Neural cell (in vitro differentiated cells): ENCODE results near the gene SLC17A7. TPM values are rescaled to one million over a fixed set of nuclear protein-coding genes. Genes with fewer than 3 reads are reported as not detected.

Experiments used
- H2AFZ ChIP-seq: fragments of 200-600, 300-800 bp; sonication (generic), shearing (Covaris generic); 2 replicates; pipeline ENCODE4 v1.6.0; 2014; ENCODE audit warnings: low read depth, mild to moderate bottlenecking, antibody characterized with exemption, low read length, moderate library complexity
- H3F3A ChIP-seq: fragments of 200-600 bp; shearing (Covaris generic); 2 replicates; pipeline ENCODE4 v1.6.1; 2016; ENCODE audit warnings: mild to moderate bottlenecking, moderate library complexity, mixed read lengths, antibody characterized with exemption, low read length; ENCODE audit not compliant: insufficient read depth, poor library complexity, severe bottlenecking
- H3K27ac ChIP-seq: fragments of 200-600, 300-800 bp; sonication (generic), shearing (Covaris generic); 2 replicates; pipeline ENCODE4 v1.5.1; 2014; ENCODE audit warnings: mild to moderate bottlenecking, low read length, moderate library complexity
- H3K27me3 ChIP-seq: fragments of 300-800, 200-600 bp; sonication (generic), shearing (Covaris generic); 2 replicates; pipeline ENCODE4 v1.6.0; 2014; ENCODE audit warnings: mild to moderate bottlenecking, low read depth, low read length, moderate library complexity; ENCODE audit not compliant: insufficient read depth
- H3K36me3 ChIP-seq: fragments of 300-800, 200-600 bp; sonication (generic), shearing (Covaris generic); 2 replicates; pipeline ENCODE4 v1.5.1; 2014; ENCODE audit warnings: mild to moderate bottlenecking, antibody characterized with exemption, low read length, moderate library complexity; ENCODE audit not compliant: insufficient read depth
- H3K4me2 ChIP-seq: fragments of 300-800, 200-600 bp; sonication (generic), shearing (Covaris generic); 2 replicates; pipeline ENCODE4 v1.6.0; 2014; ENCODE audit warnings: mild to moderate bottlenecking, low read length
- H3K4me3 ChIP-seq: fragments of 300-800, 200-600 bp; sonication (generic), shearing (Covaris generic); 2 replicates; pipeline ENCODE4 v1.5.1; 2014; ENCODE audit warnings: mild to moderate bottlenecking, low read length, moderate library complexity
- H3K79me2 ChIP-seq: fragments of 200-600 bp; shearing (Covaris generic); replicated peaks from 2 replicates; pipeline ENCODE4 v1.6.0; 2014; ENCODE audit warnings: mild to moderate bottlenecking, low read length, moderate library complexity; ENCODE audit not compliant: insufficient read depth
- H3K9ac ChIP-seq: fragments of 300-800, 200-600 bp; sonication (generic), shearing (Covaris generic); 2 replicates; pipeline ENCODE4 v1.6.1; 2016; ENCODE audit warnings: mild to moderate bottlenecking, low read length, mixed read lengths
- H3K9me2 ChIP-seq: fragments of 200-600 bp; shearing (Covaris generic); 2 replicates; pipeline ENCODE4 v1.6.1; 2016; ENCODE audit warnings: mild to moderate bottlenecking, low read length, mixed read lengths; ENCODE audit not compliant: insufficient read depth
- H3K9me3 ChIP-seq: fragments of 200-600, 300-800 bp; sonication (generic), shearing (Covaris generic); 2 replicates; pipeline ENCODE4 v1.6.1; 2016; ENCODE audit warnings: mild to moderate bottlenecking, mixed run types, low read length, moderate library complexity, mixed read lengths
- H4K20me1 ChIP-seq: fragments of 200-600 bp; shearing (Covaris generic); 2 replicates; pipeline ENCODE4 v1.6.1; 2016; ENCODE audit warnings: mild to moderate bottlenecking, mixed run types; ENCODE audit not compliant: insufficient read depth
- CTCF ChIP-seq: fragments of 450-650 bp; IDR thresholded peaks from 2 replicates; pipeline ENCODE4 v1.5.1; 2014; ENCODE audit warnings: antibody characterized with exemption, mild to moderate bottlenecking, moderate library complexity; ENCODE audit not compliant: poor library complexity, severe bottlenecking
- EP300 ChIP-seq: fragments of 450-650 bp; conservative IDR thresholded peaks from 2 replicates; pipeline ENCODE4 v1.6.1; 2014; ENCODE audit warnings: antibody characterized with exemption, mild to moderate bottlenecking, moderate library complexity; ENCODE audit not compliant: poor library complexity, severe bottlenecking
- EZH2 ChIP-seq: fragments of 200-600, 300-800 bp; shearing (Covaris generic), sonication (generic); IDR thresholded peaks from 2 replicates; pipeline ENCODE4 v1.6.1; 2014; ENCODE audit warnings: antibody characterized with exemption, low read length, borderline replicate concordance, mild to moderate bottlenecking; ENCODE audit not compliant: insufficient read depth, poor library complexity, severe bottlenecking
- MXI1 ChIP-seq: fragments of 450-650 bp; conservative IDR thresholded peaks from 2 replicates; pipeline ENCODE4 v1.6.1; 2014; ENCODE audit warnings: antibody characterized with exemption, mild to moderate bottlenecking; ENCODE audit not compliant: poor library complexity, severe bottlenecking
- POLR2AphosphoS5 ChIP-seq: IDR thresholded peaks from 2 replicates; pipeline ENCODE4 v1.6.1; 2012
- RAD21 ChIP-seq: fragments of 450-650 bp; conservative IDR thresholded peaks from 2 replicates; pipeline ENCODE4 v1.6.1; 2014; ENCODE audit warnings: antibody characterized with exemption, mild to moderate bottlenecking, moderate library complexity
- SMC3 ChIP-seq: fragments of 450-650 bp; conservative IDR thresholded peaks from 2 replicates; pipeline ENCODE4 v1.6.1; 2014; ENCODE audit warnings: antibody characterized with exemption, mild to moderate bottlenecking, moderate library complexity; ENCODE audit not compliant: poor library complexity
- TAF1 ChIP-seq: IDR thresholded peaks from 2 replicates; pipeline ENCODE4 v1.6.1; 2012; ENCODE audit warnings: low read depth
- polyA plus RNA-seq: library from polyadenylated mRNA; depleted of rRNA; stranded (reverse); fragments of >200 nt; gene quantifications from 2 replicates; pipeline ENCODE4 v1.2.3, GENCODE V29; 2014
- TF ChIP-seq, protein P1 (sequence below): IDR thresholded peaks from 2 replicates; pipeline ENCODE4 v1.6.1; 2012; ENCODE audit warnings: borderline replicate concordance

Gene SLC17A7
- polyA plus RNA-seq, 1 donor from 2014 or later = 0.07 TPM

DNA sequence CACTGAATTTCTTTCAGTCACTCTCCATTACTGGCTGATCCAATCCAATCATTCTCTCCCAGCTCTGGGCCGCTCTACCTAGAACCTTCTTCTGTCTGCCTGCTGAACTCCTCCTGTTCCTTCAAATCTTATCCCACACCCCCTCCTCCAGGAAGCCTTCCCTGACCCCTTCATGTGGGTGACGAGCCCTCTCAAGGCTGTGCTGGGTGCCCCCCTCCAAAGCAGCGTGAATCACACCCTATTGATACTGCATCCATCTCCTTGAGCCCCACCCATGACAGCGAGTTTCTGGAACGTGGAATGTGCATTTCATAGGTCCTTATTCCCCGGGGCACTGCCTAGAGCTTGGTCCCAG lies 7.1 kb upstream of the SLC17A7 start:
- TF ChIP-seq, protein P1, sequence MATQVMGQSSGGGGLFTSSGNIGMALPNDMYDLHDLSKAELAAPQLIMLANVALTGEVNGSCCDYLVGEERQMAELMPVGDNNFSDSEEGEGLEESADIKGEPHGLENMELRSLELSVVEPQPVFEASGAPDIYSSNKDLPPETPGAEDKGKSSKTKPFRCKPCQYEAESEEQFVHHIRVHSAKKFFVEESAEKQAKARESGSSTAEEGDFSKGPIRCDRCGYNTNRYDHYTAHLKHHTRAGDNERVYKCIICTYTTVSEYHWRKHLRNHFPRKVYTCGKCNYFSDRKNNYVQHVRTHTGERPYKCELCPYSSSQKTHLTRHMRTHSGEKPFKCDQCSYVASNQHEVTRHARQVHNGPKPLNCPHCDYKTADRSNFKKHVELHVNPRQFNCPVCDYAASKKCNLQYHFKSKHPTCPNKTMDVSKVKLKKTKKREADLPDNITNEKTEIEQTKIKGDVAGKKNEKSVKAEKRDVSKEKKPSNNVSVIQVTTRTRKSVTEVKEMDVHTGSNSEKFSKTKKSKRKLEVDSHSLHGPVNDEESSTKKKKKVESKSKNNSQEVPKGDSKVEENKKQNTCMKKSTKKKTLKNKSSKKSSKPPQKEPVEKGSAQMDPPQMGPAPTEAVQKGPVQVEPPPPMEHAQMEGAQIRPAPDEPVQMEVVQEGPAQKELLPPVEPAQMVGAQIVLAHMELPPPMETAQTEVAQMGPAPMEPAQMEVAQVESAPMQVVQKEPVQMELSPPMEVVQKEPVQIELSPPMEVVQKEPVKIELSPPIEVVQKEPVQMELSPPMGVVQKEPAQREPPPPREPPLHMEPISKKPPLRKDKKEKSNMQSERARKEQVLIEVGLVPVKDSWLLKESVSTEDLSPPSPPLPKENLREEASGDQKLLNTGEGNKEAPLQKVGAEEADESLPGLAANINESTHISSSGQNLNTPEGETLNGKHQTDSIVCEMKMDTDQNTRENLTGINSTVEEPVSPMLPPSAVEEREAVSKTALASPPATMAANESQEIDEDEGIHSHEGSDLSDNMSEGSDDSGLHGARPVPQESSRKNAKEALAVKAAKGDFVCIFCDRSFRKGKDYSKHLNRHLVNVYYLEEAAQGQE = no peak
- TF ChIP-seq RAD21 (no peak), EZH2 (no peak), MXI1 (no peak), EP300 (no peak), POLR2AphosphoS5 (no peak), TAF1 (no peak), SMC3 (no peak), CTCF (no peak)
- no peaks in the 10 kb centered on the region for H3K9me3 ChIP-seq
- H3K79me2 ChIP-seq = peaks cover 6% of the 10 kb centered on the region
- no peak overlapping the region for H3K9ac ChIP-seq
- H3K27me3 ChIP-seq = no peaks in the 10 kb centered on the region
- no peaks in the 10 kb centered on the region for H3K9me2 ChIP-seq
- no peak overlapping the region for H3K4me2 ChIP-seq
- no peak overlapping the region for H2AFZ ChIP-seq
- no peak overlapping the region for H3K4me3 ChIP-seq
- no peaks in the 10 kb centered on the region for H4K20me1 ChIP-seq
- H3F3A ChIP-seq = peaks cover 5% of the 10 kb centered on the region
- H3K27ac ChIP-seq = no peak overlapping the region
- no peaks in the 10 kb centered on the region for H3K36me3 ChIP-seq

- no peaks in the 10 kb centered on the region for H3K9me3 ChIP-seq
- no peaks in the 10 kb centered on the region for H4K20me1 ChIP-seq
- TF ChIP-seq TAF1 (no peak), POLR2AphosphoS5 (no peak), CTCF (no peak), EZH2 (no peak), MXI1 (no peak), SMC3 (no peak), EP300 (no peak), RAD21 (no peak)
- TF ChIP-seq, protein P1 = no peak
- no peak overlapping the region for H3K9ac ChIP-seq
- peaks cover 6% of the 10 kb centered on the region for H3K79me2 ChIP-seq
- no peak overlapping the region for H3K4me3 ChIP-seq
- H3K27ac ChIP-seq = no peak overlapping the region
- no peaks in the 10 kb centered on the region for H3K9me2 ChIP-seq
- peaks cover 5% of the 10 kb centered on the region for H3F3A ChIP-seq
- no peak overlapping the region for H3K4me2 ChIP-seq
- peaks cover 5% of the 10 kb centered on the region for H3K27me3 ChIP-seq
- no peak overlapping the region for H2AFZ ChIP-seq
- H3K36me3 ChIP-seq = no peaks in the 10 kb centered on the region
These were observed 6.4 kb upstream of the SLC17A7 start for GRCh38 chr19:49447485-49448431.
